Activated CD8-positive, alpha-beta memory T cell treated with anti-CD3 and anti-CD28 coated beads, Interleukin-2, amount 10 ng/mL, durations not matched to agents 7 days and 5 days (primary cell): Measurements from ENCODE around the gene MATN4. TPM values are rescaled to one million over a fixed set of nuclear protein-coding genes. Genes with fewer than 3 reads are reported as not detected.

Experiments
- ATAC-seq: fragments of 150-1000 bp; cut with Tn5 transposase; one replicate; pipeline ENCODE4 v1.10.0; 2021; ENCODE audit warnings: moderate library complexity
- CTCF ChIA-PET: fragments of 350-600 bp; sonication (Branson Sonifier 250); formaldehyde crosslinking; loops from one replicate; lab custom pipeline; 2021; ENCODE audit warnings: antibody characterized with exemption; lab: Charles Lee
- DNase-seq: peaks from one replicate; pipeline ENCODE4 v3.0.0-alpha.2; 2020
- H3K27ac Mint-ChIP-seq: one replicate; pipeline ENCODE4 v1.8.0; 2021; ENCODE audit warnings: mild to moderate bottlenecking, mixed read lengths
- H3K27me3 Mint-ChIP-seq: one replicate; pipeline ENCODE4 v1.8.0; 2021; ENCODE audit warnings: mixed read lengths
- H3K36me3 Mint-ChIP-seq: one replicate; pipeline ENCODE4 v1.8.0; 2021; ENCODE audit warnings: mild to moderate bottlenecking, mixed read lengths
- H3K4me1 Mint-ChIP-seq: one replicate; pipeline ENCODE4 v1.8.0; 2021; ENCODE audit warnings: mixed read lengths
- H3K4me3 Mint-ChIP-seq: one replicate; pipeline ENCODE4 v1.8.0; 2021; ENCODE audit warnings: mild to moderate bottlenecking, moderate library complexity, mixed read lengths
- H3K9me3 Mint-ChIP-seq: one replicate; pipeline ENCODE4 v1.8.0; 2022; ENCODE audit warnings: low read depth, mixed read lengths
- total RNA-seq, 2 experiments: library from RNA; stranded (reverse); gene quantifications; one replicate each; pipeline ENCODE4 v1.2.3, GENCODE V29; 2021

Gene MATN4
- total RNA-seq, 2 experiments from 2014 or later, result 0.64 to 2.2 TPM

DNA sequence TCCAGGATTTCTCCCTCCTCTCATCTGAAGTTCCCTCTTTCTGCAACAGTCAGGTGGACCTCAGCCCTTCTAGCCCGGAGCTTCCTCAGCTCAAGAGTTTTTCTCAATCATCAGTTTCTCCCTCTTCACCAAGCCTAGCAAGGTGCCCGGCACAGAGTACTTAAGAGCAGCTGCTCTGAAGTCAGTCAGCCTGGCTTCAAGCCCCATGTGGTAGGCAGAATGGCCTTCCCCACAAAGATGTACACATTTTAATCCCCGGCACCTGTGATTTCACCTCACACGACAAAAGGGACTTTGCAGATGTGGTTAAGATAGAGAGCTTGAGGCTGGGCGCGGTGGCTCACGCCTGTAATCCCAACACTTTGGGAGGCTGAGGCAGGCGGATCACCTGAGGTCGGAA is 16.6 kb downstream of the MATN4 start:
- Mint-ChIP-seq H3K36me3 (peaks cover 2% of the 10 kb centered on the region), H3K9me3 (peaks cover 2% of the 10 kb centered on the region), H3K4me3 (no peak overlapping the region), H3K27me3 (peaks cover 54% of the 10 kb centered on the region), H3K4me1 (peaks cover 5% of the 10 kb centered on the region), H3K27ac (no peak overlapping the region)
- CTCF ChIA-PET, result interaction anchor here (0.9 to 6.1 kb wide), 24 partner anchors 8 to 479 kb away, joined by 3 to 84 read pairs (median 6); partner anchors contain the start of gene KCNS1
- DNase-seq (no peak), ATAC-seq (no peak)

DNA sequence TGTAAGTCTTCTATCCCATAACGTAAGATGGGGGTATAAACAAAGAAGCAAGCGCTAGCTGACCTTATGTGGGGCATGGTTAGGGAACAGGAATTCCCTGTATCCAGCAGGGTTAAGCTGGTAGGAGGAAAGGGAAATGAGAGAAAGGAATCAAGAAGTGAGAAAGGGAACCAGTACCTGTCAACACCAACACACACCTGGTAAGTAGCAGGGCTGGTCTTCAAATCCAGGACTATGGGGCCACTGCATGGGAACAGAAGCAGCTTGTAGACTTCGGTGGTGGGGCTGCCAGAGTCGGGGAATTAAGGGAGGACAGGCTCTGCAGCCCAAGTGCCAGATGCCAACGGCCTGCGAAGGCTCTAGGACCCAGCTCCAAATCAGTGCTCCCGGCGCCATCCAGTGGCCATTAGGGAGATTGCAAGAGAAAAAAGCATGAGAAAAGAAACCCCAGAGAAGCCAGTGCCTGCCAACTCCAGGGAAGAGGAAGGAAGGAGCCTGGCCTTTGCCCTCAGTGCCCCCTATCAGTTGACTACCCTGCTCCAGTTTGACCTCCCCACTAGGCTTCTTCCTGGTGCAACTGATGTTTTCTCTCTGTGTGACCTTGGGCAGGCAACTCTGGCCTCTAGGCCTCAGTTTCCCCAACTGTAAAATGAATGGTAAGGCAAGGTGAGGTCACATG is 17.3 kb downstream of the MATN4 start:
- H3K4me3 Mint-ChIP-seq, result no peak overlapping the region
- H3K36me3 Mint-ChIP-seq, result peaks cover 2% of the 10 kb centered on the region
- H3K27ac Mint-ChIP-seq, result no peak overlapping the region
- CTCF ChIA-PET, result interaction anchor here (0.7 to 6.1 kb wide), 26 partner anchors 8 to 480 kb away, joined by 3 to 84 read pairs (median 6); partner anchors contain the start of genes KCNS1 and WFDC5
- DNase-seq (peak; percentile 77), ATAC-seq (peak; percentile 41)
- peaks cover 5% of the 10 kb centered on the region for H3K4me1 Mint-ChIP-seq
- H3K27me3 Mint-ChIP-seq, result peaks cover 54% of the 10 kb centered on the region
- H3K9me3 Mint-ChIP-seq, result peaks cover 2% of the 10 kb centered on the region

DNA sequence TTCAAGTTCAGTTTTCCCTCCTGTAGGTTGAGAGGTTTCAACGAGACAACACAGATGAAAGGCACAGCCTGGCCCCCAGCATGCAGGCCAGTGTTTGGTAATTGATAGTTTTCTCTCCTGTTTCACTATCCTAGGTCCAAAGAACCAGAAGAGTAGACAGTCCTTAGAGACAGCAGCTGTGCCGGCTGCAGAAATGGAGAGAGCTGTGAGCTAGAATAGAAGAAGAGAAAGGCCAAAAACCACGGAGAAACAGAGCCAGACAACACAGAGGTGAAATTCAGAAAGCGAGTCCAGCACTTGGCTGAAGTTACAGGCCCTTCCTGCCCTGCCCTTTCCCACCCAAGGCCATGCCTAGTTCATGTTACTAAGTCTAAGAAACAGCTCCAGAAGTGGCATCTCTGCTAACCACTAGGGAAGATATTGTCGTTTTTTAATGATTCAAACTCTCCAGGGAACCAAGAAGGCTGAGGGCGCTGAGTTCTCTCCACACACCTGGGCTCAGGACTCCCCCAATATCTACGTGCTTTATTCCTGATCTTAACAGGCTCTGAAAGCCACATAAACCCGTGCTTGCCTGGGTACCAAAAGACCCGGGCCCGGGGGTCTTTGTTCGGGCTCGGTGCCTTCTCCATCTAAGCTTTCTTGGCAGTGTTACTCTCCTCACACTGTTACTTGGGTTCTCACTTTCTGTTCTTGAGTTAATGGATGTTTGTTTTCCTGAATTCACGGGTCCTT is 18.0 kb downstream of the MATN4 start:
- Mint-ChIP-seq H3K9me3 (peaks cover 2% of the 10 kb centered on the region), H3K4me3 (no peak overlapping the region), H3K36me3 (peaks cover 1% of the 10 kb centered on the region), H3K27me3 (peaks cover 55% of the 10 kb centered on the region), H3K4me1 (peaks cover 5% of the 10 kb centered on the region), H3K27ac (no peak overlapping the region)
- ATAC-seq, result no peak
- DNase-seq, result no peak
- CTCF ChIA-PET, result interaction anchor here (0.7 to 6.1 kb wide), 27 partner anchors 9 to 481 kb away, joined by 3 to 84 read pairs (median 5); partner anchors contain the start of genes KCNS1 and WFDC5

DNA sequence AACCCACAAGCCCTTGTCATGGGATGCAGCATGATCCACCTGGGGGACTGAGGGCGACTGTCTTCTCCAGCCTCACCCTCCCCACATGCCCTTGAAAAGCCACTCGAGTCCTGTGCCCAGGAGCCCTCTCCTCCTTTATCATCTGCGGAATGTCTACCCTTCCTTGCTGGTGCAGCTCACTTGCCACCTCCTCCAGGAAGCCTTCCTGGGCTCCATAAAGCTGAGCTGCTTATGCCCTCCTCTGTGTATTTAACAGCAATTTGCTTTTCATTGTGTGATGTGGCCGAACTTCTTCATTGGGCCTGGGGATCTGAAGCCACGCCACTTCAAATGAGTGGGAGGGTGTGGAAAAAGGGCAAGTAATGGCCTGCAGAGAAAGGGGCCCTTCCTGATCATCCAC is 19.2 kb downstream of the MATN4 start:
- CTCF ChIA-PET, result interaction anchor here (1.1 to 2.3 kb wide), 3 partner anchors 101 to 179 kb away, joined by 3 to 9 read pairs (median 4); no protein-coding TSS in a partner anchor
- Mint-ChIP-seq H3K27ac (no peak overlapping the region), H3K27me3 (peaks cover 49% of the 10 kb centered on the region)

DNA sequence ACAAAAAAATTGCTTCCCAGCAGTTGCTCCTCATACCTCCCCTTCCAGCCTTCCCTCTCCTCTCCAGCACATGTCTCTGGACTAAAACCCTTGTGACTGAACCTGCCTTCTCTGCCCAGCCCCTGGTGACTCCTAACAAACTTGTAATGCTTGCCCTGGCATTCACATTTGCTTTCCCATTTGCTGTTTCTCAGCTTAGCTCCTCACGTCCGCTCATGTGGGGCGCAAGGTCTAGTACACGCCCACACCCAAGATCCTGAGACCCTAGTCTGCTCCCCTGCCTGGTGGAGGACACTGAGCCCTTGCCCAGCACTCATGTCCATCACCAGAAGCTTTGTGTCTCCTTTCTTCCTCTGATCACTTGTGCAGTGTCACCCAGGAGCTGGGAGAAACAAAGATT is 19.7 kb downstream of the MATN4 start:
- no peaks in the 10 kb centered on the region for H3K4me1 Mint-ChIP-seq
- CTCF ChIA-PET, result interaction anchor here (1.1 kb wide), 1 partner anchor 178 kb away, joined by 4 read pairs; no protein-coding TSS in a partner anchor
- ATAC-seq, result no peak
- peaks cover 48% of the 10 kb centered on the region for H3K27me3 Mint-ChIP-seq
- H3K9me3 Mint-ChIP-seq, result no peaks in the 10 kb centered on the region
- no peak overlapping the region for H3K27ac Mint-ChIP-seq
- no peak for DNase-seq
- H3K4me3 Mint-ChIP-seq, result no peak overlapping the region
- H3K36me3 Mint-ChIP-seq, result no peaks in the 10 kb centered on the region

More for the DNA sequence above, 19.2 kb downstream of the MATN4 start:
- no peaks in the 10 kb centered on the region for H3K9me3 Mint-ChIP-seq
- DNase-seq (no peak), ATAC-seq (no peak)
- H3K36me3 Mint-ChIP-seq, result no peaks in the 10 kb centered on the region
- no peak overlapping the region for H3K4me3 Mint-ChIP-seq
- peaks cover 2% of the 10 kb centered on the region for H3K4me1 Mint-ChIP-seq

DNA sequence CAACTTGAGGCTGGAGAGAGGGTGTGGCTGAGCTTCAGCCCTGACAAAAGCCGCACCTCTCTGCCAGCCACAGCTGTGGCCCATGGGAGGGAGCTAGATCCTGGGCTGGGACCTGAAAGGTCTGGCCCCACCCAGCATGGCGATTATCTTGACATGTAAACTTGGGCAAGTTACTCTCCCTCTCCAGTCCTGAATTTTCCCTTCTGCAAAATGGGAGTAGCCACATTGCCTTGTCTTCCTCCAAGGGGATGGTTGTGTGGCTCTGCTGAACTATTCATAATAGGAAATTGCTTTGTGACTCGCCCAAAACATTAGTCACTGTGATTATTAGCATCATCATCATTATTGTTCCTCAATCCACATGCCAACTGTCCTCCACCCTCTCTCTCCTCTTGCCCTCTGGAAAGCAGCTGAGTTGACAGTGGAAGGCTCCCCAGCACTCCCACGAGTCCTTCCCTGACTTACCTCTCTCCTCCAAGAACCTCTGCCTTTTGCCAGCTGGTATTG is 24.5 kb downstream of the MATN4 start:
- DNase-seq (no peak), ATAC-seq (no peak)
- H3K27me3 Mint-ChIP-seq, result peaks cover 40% of the 10 kb centered on the region
- CTCF ChIA-PET, result interaction anchor here (2.0 kb wide), 1 partner anchor 10 kb away, joined by 9 read pairs; no protein-coding TSS in a partner anchor
- no peak overlapping the region for H3K27ac Mint-ChIP-seq
- no peaks in the 10 kb centered on the region for H3K9me3 Mint-ChIP-seq
- peaks cover 2% of the 10 kb centered on the region for H3K4me1 Mint-ChIP-seq
- H3K4me3 Mint-ChIP-seq, result no peak overlapping the region
- no peaks in the 10 kb centered on the region for H3K36me3 Mint-ChIP-seq

DNA sequence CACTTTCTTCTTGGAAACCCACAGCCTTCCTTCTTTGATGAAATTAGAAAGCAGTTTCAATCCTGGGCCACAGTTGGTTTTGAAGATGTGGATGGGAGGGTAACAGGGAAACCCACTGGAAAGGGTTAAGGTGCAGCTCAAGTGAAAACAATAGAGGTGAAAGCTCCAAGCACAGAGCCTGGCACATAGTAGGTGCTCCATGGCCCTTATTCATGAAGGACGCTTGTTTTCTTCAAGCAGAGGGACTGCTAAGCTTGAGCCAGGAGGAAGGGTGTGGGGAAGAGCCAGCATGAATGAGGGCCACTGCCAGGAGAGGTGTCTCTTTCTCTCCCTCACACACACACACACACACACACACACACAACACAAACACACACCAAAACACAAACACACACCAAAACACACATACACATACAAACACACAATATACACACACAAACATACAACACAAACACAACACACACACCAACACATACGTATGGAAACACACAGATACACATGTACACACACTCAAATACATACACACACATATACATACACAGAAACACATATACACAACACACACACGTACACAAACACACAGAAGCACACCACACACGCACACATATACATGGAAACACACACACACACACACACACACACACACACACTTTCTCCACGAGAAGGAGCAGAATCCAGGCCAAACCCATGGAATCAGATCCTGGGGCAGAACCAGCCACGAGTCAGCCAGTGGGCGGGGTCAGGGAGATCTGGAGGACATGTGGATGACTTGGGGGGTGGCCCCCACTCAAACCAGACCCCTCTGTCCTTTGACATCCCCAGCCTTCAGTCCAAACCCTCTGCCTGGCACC is 25.2 kb downstream of the MATN4 start:
- no peaks in the 10 kb centered on the region for H3K9me3 Mint-ChIP-seq
- CTCF ChIA-PET, result interaction anchor here (2.0 kb wide), 1 partner anchor 11 kb away, joined by 9 read pairs; no protein-coding TSS in a partner anchor
- ATAC-seq (no peak), DNase-seq (no peak)
- peaks cover 2% of the 10 kb centered on the region for H3K4me1 Mint-ChIP-seq
- no peak overlapping the region for H3K27ac Mint-ChIP-seq
- no peak overlapping the region for H3K4me3 Mint-ChIP-seq
- peaks cover 39% of the 10 kb centered on the region for H3K27me3 Mint-ChIP-seq
- no peaks in the 10 kb centered on the region for H3K36me3 Mint-ChIP-seq

DNA sequence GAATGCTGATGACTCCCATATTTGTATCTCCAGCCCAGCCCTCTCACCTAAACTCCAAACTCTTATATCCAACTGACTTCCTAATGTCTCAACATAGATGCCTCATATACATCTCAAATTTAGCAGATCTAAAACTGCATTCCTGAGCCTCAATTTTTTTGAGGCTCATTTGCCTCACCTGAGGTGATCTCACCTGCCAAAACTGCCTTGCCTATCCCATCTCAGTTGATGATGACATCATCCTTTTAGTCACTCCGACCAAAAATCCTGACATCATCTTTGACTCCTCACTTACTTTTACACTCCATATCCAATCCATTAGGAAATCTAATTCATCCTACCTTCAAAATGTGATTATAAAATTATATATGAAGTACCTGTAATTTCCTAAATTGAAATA is 28.1 kb downstream of the MATN4 start:
- Mint-ChIP-seq H3K9me3 (no peaks in the 10 kb centered on the region), H3K27ac (no peak overlapping the region), H3K36me3 (no peaks in the 10 kb centered on the region), H3K27me3 (peaks cover 47% of the 10 kb centered on the region), H3K4me3 (no peak overlapping the region), H3K4me1 (peaks cover 2% of the 10 kb centered on the region)
- ATAC-seq (no peak), DNase-seq (no peak)
- CTCF ChIA-PET, result interaction anchor here (1.1 to 3.4 kb wide), 2 partner anchors 13 to 15 kb away, joined by 3 to 12 read pairs; no protein-coding TSS in a partner anchor

DNA sequence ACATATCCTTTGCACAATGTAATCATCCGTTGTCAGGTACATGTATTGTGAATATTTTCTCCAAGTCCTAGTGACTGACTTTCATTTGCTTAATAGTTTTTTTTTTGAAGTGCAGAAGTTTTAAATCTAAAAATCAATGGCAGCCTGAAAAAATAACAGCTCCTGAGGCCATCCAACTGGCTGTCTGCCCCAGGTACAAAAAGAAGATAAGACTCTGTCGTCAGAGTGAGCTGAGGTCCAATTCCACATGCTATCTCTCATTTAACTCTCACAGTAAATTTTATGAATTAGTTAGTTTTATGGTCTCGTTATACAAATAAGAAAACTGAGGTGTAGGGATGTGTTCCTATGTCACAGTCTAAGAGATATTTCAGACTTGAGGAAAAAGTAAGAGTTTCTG is 32.8 kb downstream of the MATN4 start:
- CTCF ChIA-PET, result no interaction called here
- Mint-ChIP-seq H3K4me3 (no peak overlapping the region), H3K4me1 (no peaks in the 10 kb centered on the region), H3K9me3 (no peaks in the 10 kb centered on the region), H3K27ac (no peak overlapping the region), H3K36me3 (no peaks in the 10 kb centered on the region), H3K27me3 (peaks cover 73% of the 10 kb centered on the region)
- ATAC-seq, result no peak
- DNase-seq, result no peak

DNA sequence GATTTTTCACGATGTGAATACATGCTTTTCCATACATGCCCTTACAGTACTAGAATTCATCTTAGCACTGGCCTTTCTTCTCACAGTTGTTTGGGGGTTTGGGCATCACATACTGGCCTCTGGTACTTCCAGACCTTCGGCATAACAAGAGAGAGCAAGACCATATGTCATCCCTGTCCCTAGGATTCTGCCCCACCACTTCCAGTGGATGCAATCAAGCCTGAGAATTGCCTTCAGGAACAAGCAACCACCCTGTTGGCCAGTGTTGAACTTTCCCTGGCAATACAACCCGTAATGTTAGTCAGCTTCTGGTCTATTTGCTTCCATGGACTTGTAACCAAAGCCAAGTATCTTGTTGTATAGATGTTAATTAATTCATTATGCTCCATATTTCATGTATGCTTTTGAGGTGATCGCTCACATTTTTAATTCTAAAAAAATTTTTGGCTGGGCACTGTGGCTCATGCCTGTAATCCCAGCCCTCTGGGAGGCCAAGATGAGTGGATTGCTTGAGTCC is 38.3 kb downstream of the MATN4 start:
- H3K27me3 Mint-ChIP-seq, result peaks cover 66% of the 10 kb centered on the region
- H3K9me3 Mint-ChIP-seq, result no peaks in the 10 kb centered on the region
- ATAC-seq, result no peak
- no peak overlapping the region for H3K27ac Mint-ChIP-seq
- CTCF ChIA-PET, result interaction anchor here (1.3 kb wide), 1 partner anchor 24 kb away, joined by 5 read pairs; no protein-coding TSS in a partner anchor
- H3K4me3 Mint-ChIP-seq, result no peak overlapping the region
- H3K36me3 Mint-ChIP-seq, result no peaks in the 10 kb centered on the region
- DNase-seq, result no peak
- H3K4me1 Mint-ChIP-seq, result no peaks in the 10 kb centered on the region

DNA sequence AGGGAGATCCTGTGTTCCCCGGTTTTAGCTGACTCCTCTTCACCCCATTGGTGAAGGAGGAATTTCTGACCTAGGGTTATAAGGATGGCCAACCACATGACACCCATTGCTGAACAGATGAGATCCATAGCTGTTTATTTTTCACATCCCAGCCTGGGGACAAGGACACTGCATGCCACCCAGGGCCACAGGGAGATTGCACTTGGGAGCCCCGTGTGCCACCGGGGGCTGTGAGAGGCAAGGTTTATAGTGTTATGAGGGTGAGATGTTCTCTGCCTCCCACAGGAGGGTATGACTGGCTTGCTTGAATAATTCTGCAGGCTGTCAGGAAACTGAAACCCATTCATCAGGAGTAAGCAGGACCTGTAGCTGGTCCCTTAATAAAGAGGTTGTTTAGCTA is 39.0 kb downstream of the MATN4 start:
- Mint-ChIP-seq H3K4me3 (no peak overlapping the region), H3K4me1 (no peaks in the 10 kb centered on the region), H3K27ac (no peak overlapping the region), H3K9me3 (no peaks in the 10 kb centered on the region), H3K27me3 (peaks cover 68% of the 10 kb centered on the region), H3K36me3 (no peaks in the 10 kb centered on the region)
- CTCF ChIA-PET, result interaction anchor here (1.3 kb wide), 1 partner anchor 25 kb away, joined by 5 read pairs; no protein-coding TSS in a partner anchor
- DNase-seq, result no peak
- no peak for ATAC-seq

DNA sequence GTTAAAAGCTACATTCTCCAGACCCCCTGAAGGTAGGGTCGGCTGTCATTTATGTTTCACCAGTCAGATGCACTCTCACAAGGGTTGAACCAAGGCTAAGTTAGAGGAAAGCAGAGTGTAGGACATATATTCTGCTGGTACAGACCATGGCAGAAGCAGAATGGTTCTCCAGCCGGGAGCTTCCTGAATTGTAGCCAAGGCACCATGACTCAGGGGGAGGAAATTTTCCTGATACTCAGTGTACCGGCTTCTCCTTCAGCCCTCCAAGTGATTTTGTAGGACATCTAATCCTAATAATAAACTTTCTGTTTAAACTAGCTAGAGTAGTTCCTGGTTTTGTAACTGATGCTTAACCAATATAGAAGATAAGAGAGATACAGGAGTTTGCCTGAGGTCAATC is 39.6 kb downstream of the MATN4 start:
- Mint-ChIP-seq H3K27me3 (peaks cover 65% of the 10 kb centered on the region), H3K36me3 (no peaks in the 10 kb centered on the region), H3K4me3 (no peak overlapping the region), H3K4me1 (no peaks in the 10 kb centered on the region), H3K9me3 (no peaks in the 10 kb centered on the region), H3K27ac (no peak overlapping the region)
- CTCF ChIA-PET, result interaction anchor here (1.3 kb wide), 1 partner anchor 25 kb away, joined by 5 read pairs; no protein-coding TSS in a partner anchor
- no peak for ATAC-seq
- no peak for DNase-seq
